Bronchial epithelial cell (primary cell): ENCODE results near the gene ORAI2. TPM values are rescaled to one million over a fixed set of nuclear protein-coding genes. Genes with fewer than 3 reads are reported as not detected.
A peak's percentile ranks its signal among the peaks of the same experiment; 100 is the strongest.

ENCODE experiments used
- DNase-seq: peaks from one replicate; pipeline ENCODE4 v3.0.0-alpha.2; 2010; ENCODE audit warnings: low read depth
- FAIRE-seq: peaks from 2 replicates; lab custom pipeline; 2011; peaks lifted over from hg19 to GRCh38; lab: Jason Lieb, UNC
- H3K27me3 ChIP-seq: 2 replicates; pipeline ENCODE4 v1.5.1; 2011; ENCODE audit warnings: low read length; ENCODE audit not compliant: control insufficient read depth, insufficient read depth
- H3K36me3 ChIP-seq: 2 replicates; pipeline ENCODE4 v1.5.1; 2011; ENCODE audit warnings: low read length; ENCODE audit not compliant: control insufficient read depth, insufficient read depth
- H3K4me3 ChIP-seq: 2 replicates; pipeline ENCODE4 v1.5.1; 2011; ENCODE audit warnings: mild to moderate bottlenecking, low read depth, low read length, control low read depth
- total RNA-seq: library from RNA; depleted of rRNA; stranded (reverse); fragments of >200 nt; gene quantifications from 2 replicates; pipeline ENCODE4 v1.2.1, GENCODE V29; 2014
- TF ChIP-seq, protein P1 (sequence below): IDR thresholded peaks from 2 replicates; pipeline ENCODE4 v1.5.1; 2011; ENCODE audit warnings: mild to moderate bottlenecking, moderate library complexity, low read length, control low read depth, inconsistent platforms; ENCODE audit not compliant: insufficient read depth, severe bottlenecking

The ORAI2 gene
- total RNA-seq, 1 donor from 2014 or later, result 4.7 TPM

GRCh38 chr7:102393467-102393866 lies 39.9 kb upstream of the ORAI2 start:
- FAIRE-seq, result no peak
- Histone ChIP-seq H3K27me3 (no peaks in the 10 kb centered on the region), H3K36me3 (peaks cover 5% of the 10 kb centered on the region), H3K4me3 (no peak overlapping the region)
- no peak for DNase-seq
- TF ChIP-seq, protein P1, sequence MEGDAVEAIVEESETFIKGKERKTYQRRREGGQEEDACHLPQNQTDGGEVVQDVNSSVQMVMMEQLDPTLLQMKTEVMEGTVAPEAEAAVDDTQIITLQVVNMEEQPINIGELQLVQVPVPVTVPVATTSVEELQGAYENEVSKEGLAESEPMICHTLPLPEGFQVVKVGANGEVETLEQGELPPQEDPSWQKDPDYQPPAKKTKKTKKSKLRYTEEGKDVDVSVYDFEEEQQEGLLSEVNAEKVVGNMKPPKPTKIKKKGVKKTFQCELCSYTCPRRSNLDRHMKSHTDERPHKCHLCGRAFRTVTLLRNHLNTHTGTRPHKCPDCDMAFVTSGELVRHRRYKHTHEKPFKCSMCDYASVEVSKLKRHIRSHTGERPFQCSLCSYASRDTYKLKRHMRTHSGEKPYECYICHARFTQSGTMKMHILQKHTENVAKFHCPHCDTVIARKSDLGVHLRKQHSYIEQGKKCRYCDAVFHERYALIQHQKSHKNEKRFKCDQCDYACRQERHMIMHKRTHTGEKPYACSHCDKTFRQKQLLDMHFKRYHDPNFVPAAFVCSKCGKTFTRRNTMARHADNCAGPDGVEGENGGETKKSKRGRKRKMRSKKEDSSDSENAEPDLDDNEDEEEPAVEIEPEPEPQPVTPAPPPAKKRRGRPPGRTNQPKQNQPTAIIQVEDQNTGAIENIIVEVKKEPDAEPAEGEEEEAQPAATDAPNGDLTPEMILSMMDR, result no peak

DNA sequence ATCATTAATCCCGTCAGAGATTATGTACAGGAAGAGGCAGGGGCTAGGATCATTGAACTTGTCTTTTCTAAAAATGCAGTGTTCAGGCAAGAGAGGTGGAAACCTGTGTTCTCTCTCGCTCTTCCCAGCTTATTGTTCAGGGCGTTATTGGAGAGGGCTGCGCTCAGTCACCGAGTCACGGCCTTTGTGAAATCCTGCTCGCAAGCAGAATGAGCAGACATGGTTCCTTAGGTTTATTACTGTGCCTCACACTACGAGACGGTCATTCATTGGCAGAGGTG lies 37.8 kb upstream of the ORAI2 start:
- Histone ChIP-seq H3K4me3 (peak overlapping the region; percentile 89), H3K36me3 (peaks cover 13% of the 10 kb centered on the region), H3K27me3 (no peaks in the 10 kb centered on the region)
- DNase-seq (peak; percentile 54), FAIRE-seq (no peak)
- TF ChIP-seq, protein P1, result no peak

DNA sequence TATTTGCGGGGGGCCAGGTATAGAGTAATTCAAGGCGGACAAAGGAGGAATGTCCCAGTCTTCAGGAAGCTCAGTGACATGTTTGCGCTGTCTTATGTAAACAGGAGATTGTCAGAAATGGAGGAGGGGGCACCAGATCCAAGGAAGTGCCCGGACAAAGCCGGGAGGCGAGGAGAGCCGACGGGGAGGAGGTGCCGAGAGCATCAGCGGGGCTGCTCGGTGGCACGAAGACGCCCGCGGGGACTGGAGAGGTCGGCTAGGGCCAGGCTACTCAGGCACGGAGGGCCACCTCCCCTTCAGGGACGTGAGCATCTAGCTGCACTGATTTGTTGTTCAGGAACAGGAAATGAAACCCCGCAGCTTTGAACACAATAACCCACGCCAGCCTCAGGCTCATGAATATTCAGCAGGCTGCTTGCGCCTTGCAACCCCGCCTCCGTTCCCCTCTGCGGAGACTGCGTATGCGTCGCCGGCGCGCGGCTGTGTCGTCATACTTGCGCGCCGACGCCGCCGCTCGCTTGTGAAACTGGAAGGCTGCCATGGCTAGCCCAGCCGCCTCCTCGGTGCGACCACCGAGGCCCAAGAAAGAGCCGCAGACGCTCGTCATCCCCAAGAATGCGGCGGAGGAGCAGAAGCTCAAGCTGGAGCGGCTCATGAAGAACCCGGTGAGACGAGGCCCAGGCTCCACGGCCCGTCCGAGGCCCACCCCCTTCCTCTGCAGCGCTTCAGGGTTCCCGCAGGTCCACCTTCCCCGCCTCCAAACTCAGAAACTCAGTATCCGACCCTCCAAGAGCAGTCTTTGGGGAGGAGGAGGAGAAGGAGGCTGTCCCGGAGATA lies 37.3 kb upstream of the ORAI2 start, which contains the start of gene PRKRIP1:
TSS of gene PRKRIP1 (plus strand) at position 491 of the 837 bp plus-strand sequence. CDS start at position 540, 49 bp downstream.
- no peak for FAIRE-seq

DNA sequence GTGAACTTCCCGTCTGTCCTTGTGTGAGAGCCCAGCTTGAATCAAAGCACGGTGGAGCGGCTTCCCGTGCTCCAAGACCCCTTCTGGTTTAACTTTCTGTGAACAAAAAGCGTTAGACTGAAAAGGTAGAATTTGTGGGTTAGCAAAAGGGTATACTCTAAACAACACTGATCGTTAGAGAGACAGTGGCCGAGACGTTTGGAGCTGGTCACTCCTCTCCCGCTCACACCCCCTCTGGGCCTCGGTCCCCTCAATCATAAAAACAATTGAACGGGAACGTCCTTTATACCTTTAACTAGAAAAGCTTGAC lies 36.7 kb upstream of the ORAI2 start:
- DNase-seq (no peak), FAIRE-seq (no peak)
- TF ChIP-seq, protein P1, result no peak
- H3K27me3 ChIP-seq, result no peaks in the 10 kb centered on the region
- H3K4me3 ChIP-seq, result peak overlapping the region; percentile 89
- H3K36me3 ChIP-seq, result peaks cover 13% of the 10 kb centered on the region

More for the DNA sequence above, 37.3 kb upstream of the ORAI2 start, which contains the start of gene PRKRIP1:
- TF ChIP-seq, protein P1, result no peak
- peak; percentile 91 for DNase-seq
- Histone ChIP-seq H3K27me3 (no peaks in the 10 kb centered on the region), H3K4me3 (peak within 1 kb of the TSS; percentile 89), H3K36me3 (peaks cover 13% of the 10 kb centered on the region)

DNA sequence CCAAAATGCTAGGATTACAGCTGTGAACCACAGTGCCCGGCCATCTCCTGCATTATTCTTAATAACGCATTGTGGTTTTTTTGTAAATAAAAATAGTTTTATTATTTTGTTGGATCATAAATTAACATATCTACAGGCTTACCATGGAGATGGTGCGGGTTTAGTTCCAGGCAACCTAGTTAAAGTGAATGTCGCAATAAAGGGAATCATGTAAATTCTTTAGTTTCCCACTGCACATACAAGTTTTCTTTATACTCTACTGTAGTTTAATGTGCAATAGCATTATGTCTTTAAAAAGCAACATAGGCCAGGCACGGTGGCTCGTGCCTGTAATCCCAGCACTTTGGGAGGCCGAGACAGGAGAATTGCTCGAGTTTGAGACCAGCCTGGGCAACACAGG lies 34.8 kb upstream of the ORAI2 start:
- Histone ChIP-seq H3K36me3 (peaks cover 9% of the 10 kb centered on the region), H3K27me3 (no peaks in the 10 kb centered on the region), H3K4me3 (no peak overlapping the region)
- no peak for DNase-seq
- TF ChIP-seq, protein P1, result no peak
- FAIRE-seq, result no peak
